NK-92 (cell line): ENCODE results near the gene STBD1.
"Not testable (repeated sequence)": the region's sequence is repeated elsewhere in the genome, so short reads cannot be mapped to it uniquely, and the experiment has no call there.

ENCODE experiments used
- DNase-seq: peaks from one replicate; lab custom pipeline; 2025; ENCODE audit not compliant: unreplicated experiment; lab: John Stamatoyannopoulos, UW

The STBD1 gene

GRCh38 chr4:76282941-76283689 lies 23.4 kb upstream of the STBD1 start:
- DNase-seq: no peak

DNA sequence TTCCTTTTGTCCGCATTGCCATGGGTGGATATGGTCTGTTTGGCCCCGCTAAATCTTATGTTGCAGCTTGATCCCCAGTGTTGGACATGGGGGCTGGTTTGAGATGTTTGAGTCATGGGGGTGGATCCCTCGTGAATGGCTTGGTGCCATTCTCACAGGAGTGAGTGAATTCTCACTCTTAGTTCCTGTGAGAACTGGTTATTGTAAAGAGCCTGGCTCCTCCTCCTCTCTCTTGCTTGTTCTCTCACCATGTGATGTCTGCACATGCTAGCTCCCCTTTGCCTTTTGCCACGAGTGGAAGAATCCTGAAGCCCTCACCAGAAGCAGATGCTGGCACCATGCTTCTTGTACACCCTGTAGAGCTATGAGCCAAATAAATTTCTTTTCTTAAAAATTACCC lies 22.6 kb upstream of the STBD1 start:
- no peak for DNase-seq

DNA sequence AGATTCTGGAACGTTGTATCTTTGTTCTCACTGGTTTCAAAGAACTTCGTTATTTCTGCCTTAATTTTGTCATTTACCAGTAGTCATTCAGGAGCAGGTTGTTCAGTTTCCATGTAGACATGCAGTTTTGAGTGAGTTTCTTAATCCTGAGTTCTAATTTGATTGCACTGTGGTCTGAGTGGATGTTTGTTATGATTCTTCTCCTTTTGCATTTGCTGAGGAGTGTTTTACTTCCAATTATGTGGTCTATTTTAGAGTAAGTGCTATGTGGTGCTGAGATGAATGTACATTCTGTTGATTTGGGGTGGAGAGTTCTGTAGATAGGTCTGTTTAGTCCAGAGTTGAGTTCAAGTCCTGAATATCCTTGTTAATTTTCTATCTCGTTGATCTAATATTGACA lies 18.7 kb upstream of the STBD1 start:
- not testable (repeated sequence) for DNase-seq

GRCh38 chr4:76292730-76293129 lies 13.8 kb upstream of the STBD1 start:
- DNase-seq: no peak

- DNase-seq: no peak
Measured at GRCh38 chr4:76293772-76294171, 12.8 kb upstream of the STBD1 start.

GRCh38 chr4:76296286-76296820 lies 10.2 kb upstream of the STBD1 start:
- DNase-seq: no peak

DNA sequence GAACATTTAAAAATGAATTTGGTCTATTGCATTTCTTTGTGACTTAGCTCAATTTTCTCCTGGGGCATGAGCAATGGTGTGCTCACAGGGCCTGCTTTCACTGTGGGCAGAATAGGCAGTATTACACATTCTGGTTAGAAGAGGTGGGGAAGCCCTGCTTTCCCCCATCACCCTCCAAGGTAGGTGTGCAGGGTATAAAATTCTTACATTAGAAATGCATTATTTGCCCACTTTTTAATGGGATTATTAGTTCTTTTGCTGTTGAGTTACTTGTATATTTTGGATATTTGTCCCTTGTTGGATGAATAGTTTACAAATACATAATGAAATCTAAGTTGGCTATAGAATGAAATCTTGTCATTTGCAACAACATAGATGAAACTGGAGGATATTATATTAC lies 8.3 kb upstream of the STBD1 start:
- no peak for DNase-seq

DNA sequence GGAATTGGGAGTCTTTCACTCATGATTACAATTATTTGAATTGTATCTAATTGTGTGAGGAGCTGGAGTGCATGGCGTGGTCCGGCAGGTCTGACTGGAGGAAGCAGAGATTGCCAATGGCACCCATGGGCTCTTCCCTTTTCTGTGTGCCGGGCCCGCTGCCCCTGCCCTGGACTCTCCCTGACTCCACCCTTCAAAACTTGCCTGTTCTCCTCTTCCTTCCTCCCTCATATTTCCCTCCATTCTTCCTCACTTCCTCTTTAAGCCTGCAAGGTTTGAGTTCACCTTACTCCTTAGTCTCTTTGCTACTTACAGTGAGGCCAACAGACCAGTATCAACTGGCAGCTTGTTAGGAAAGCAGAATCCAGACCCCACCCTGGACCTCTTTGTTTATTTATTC lies 6.5 kb upstream of the STBD1 start:
- DNase-seq: no peak

DNA sequence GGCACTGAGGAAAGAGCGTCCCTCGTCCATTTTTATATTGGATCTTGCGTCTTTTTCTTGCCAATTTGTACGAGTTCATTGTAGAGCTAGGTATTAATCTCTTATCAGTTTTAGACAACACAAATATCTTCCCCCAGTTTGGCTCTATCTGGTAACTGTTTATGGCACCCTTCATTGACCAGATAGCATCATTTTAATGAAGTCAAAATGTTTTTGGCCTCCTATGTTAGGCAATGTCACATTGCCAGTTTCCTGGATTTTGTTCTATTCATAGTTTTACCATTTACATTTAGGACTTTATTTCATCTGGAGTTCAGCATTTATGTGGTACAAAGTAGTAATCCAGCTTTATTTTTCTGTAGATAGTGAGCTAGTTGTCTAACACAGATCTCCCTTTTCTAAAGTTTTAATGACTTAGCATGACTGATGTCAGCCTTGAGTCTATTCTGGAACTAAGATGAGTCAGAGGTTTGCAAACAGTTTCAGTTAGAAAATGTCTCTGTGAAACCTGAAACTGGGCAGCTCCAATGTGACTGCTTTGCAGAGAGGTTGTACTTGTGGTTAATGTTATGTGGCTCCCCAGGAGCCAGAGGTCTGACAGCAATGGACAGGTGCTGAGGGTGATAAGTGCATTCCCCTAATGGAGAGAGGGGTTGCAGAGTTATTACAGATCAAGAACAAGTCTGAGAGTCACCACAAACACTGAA lies 5.3 kb upstream of the STBD1 start:
- DNase-seq: no peak

DNA sequence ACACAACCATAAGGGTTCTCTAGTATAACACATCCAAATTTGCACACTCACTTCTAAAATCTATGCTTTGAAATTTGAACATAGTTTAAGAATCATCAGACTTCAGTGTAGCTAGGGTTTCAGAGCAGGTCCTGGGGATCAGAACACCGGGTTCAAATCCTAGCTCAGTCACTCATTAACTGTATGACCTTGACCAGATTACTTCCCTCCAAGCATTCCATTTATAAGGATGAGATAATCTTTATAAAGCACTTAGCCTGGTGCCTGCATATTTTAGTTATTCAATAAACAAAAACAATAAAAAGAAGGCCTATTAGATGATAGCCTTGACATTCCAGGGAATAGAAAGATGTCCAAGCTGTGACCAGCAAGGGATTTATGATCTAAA lies 4.8 kb upstream of the STBD1 start:
- DNase-seq: no peak

- DNase-seq: no peak
Measured at GRCh38 chr4:76302826-76303438, 3.6 kb upstream of the STBD1 start.

- DNase-seq: no peak
Measured at GRCh38 chr4:76305033-76305687, 1.4 kb upstream of the STBD1 start.

DNA sequence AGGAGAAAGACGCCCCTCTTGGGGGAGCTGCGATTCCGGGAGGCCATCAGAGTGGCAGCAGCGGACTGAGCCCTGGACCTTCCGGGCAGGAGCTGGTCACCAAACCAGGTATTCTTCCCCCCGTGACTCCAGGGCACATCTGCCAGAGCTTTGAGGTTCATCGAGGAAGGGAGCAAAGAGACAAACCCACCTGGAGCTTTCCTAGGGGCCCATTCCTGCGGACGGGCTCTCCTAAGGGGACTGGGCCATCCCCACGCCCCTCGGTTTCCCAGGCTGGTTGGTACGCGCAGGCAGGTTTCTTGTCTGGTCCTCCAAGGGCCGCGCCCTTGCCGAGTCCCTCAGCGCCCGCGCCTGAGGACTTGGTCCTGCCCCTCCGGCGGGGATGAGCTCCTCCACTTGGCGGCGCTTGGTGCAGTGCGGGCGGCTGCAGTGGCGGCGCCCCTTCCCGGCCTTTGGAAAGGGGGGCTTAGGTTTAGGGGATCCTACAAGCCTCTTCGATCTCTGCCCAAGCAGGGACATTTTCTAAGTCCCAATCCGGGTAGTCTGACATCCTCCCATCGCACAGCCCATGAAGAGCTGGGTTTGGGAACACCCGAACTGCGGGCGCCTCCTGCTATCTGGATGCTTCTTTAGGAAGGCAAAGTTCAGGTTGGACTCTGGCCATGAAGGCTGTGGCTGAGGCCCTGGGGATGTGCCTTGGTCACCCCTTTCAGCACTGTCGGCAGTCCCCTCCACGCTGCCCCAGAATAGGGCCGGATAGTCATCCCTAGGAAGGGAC lies 538 bp downstream of the STBD1 start:
- no peak for DNase-seq

- no peak for DNase-seq
Measured at GRCh38 chr4:76307660-76308014, 1.1 kb downstream of the STBD1 start.

DNA sequence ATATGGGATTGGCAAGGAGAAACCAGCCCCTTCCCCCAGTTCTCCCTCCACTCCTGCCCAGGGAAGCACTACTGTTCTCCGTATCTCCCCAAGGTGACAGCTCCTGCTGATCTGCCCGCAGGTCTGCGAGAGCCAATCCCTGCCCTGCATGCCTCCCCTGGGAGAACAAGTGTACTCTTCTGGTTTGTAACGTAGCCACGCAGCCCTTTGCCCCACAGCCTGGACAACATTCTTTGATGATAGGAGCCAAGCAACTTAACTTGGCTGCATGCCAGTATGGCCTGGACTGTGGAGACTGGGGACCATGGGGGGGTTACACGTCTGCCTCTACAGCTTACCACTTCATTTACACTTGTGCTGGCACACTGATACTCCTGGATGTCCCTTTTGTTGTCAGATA lies 2.0 kb downstream of the STBD1 start:
- DNase-seq: no peak

DNA sequence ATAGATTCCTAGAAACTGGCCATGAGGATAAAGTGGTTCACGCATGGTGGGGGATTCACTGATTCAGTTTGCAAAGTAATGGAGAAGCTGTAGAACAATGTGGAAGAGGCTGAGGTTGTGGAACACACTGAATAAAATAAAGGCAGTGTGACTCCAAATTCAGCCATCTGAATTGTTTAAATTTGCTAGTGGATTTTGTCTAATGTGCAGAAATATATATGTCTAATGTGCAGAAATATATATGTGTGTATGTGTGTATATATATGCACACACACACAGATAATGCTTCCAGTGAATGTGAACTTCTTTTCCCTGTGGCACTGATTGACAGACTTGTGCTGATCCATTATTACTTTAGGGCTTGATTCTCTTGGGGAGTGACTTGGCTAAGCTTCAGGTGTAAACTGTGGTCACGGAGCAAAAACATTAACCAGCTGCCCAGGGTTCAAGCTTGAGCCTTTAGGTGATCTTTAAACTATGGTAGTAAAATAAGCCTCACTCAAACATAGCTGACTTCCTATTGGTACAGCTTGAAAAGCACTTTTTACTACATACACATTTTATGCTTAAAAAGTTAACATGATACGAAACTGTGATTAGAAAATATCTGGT lies 3.5 kb downstream of the STBD1 start:
- DNase-seq: no peak

GRCh38 chr4:76310683-76311082 lies 4.2 kb downstream of the STBD1 start:
- no peak for DNase-seq

DNA sequence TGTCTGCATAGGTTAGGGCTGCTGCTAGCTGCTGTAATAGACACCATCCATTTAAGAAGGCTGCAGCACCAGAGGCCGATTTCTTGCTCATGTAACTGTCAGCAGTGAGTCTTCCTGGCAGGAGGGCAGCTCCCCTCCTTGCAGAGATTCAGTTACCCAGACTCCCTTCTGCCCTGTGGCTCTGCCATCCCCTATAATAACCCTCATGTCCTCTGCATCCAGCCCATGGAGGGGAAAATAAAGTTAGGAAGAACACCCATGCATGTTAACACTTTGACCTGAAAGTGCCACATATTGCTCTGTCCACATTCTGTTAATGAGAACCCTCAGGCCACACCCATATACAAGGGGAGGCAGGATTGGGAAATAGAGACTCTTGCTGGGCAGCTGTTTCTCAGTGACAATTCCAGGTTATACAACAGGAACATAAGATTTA lies 5.4 kb downstream of the STBD1 start:
- DNase-seq: no peak

- no peak for DNase-seq
Measured at GRCh38 chr4:76312457-76312856, 5.9 kb downstream of the STBD1 start.

DNA sequence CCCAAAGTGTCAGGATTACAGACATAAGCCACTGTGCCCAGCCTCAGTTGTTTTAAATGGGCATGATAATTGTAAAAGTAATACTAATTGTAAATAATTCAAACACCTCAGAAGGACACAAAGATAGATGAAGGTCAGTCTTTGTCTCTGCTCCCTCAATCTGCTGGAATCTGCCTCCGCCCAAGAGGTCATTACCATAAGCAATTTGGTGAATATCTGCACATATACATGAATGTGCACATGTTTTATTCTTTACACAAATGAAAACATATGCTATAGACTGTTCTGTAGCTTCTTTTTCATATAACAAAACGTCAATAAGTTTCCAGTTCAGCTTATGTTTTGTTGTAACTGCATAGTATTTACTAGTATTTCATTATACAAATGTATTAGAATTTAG lies 7.0 kb downstream of the STBD1 start:
- no peak for DNase-seq
